HepG2 (cell line): ENCODE results near the gene SF3B6. TPM values are rescaled to one million over a fixed set of nuclear protein-coding genes. Genes with fewer than 3 reads are reported as not detected.
A peak's percentile ranks its signal among the peaks of the same experiment; 100 is the strongest.

Source experiments
- AKAP8 ChIP-seq: sonication (generic); formaldehyde crosslinking; IDR thresholded peaks from 2 replicates; pipeline ENCODE4 v1.5.1; 2020; ENCODE audit warnings: mild to moderate bottlenecking, missing genetic modification reagents
- ATF3 ChIP-seq: sonication (generic); formaldehyde crosslinking; IDR thresholded peaks from 2 replicates; pipeline ENCODE4 v1.4.0; 2020; ENCODE audit warnings: missing genetic modification reagents
- ELF1 ChIP-seq: sonication (generic); formaldehyde crosslinking; IDR thresholded peaks from 2 replicates; pipeline ENCODE4 v1.4.0; 2020; ENCODE audit warnings: missing genetic modification reagents
- GMEB1 ChIP-seq: sonication (generic); formaldehyde crosslinking; IDR thresholded peaks from 2 replicates; pipeline ENCODE4 v1.5.1; 2020; ENCODE audit warnings: missing genetic modification reagents, mild to moderate bottlenecking, borderline replicate concordance
- JUN ChIP-seq: sonication (generic); formaldehyde crosslinking; IDR thresholded peaks from 2 replicates; pipeline ENCODE4 v1.4.0; 2020; ENCODE audit warnings: mild to moderate bottlenecking, missing genetic modification reagents
- MED13 ChIP-seq: sonication (generic); formaldehyde crosslinking; IDR thresholded peaks from 2 replicates; pipeline ENCODE4 v1.5.0; 2020; ENCODE audit warnings: missing genetic modification reagents
- SP5 ChIP-seq: IDR thresholded peaks from 2 replicates; pipeline ENCODE4 v1.6.1; 2016; ENCODE audit warnings: low read depth, borderline replicate concordance
- ZNF230 ChIP-seq: sonication (generic); formaldehyde crosslinking; IDR thresholded peaks from 2 replicates; pipeline ENCODE4 v1.4.0; 2020; ENCODE audit warnings: mild to moderate bottlenecking, missing genetic modification reagents
- ZNF407 ChIP-seq: sonication (generic); formaldehyde crosslinking; IDR thresholded peaks from one replicate; pipeline ENCODE4 v1.5.1; 2020; ENCODE audit warnings: mild to moderate bottlenecking, missing genetic modification reagents; ENCODE audit errors: not compliant biosample characterization
- ZNF576 ChIP-seq: sonication (generic); formaldehyde crosslinking; IDR thresholded peaks from 2 replicates; pipeline ENCODE4 v1.4.0; 2020; ENCODE audit warnings: mild to moderate bottlenecking, missing genetic modification reagents
- ZNF615 ChIP-seq: sonication (generic); formaldehyde crosslinking; IDR thresholded peaks from 2 replicates; pipeline ENCODE4 v1.5.0; 2020; ENCODE audit warnings: mild to moderate bottlenecking, missing genetic modification reagents, borderline replicate concordance
- ZNF687 ChIP-seq: sonication (generic); formaldehyde crosslinking; IDR thresholded peaks from 2 replicates; pipeline ENCODE4 v1.5.1; 2020; ENCODE audit warnings: mild to moderate bottlenecking, missing genetic modification reagents, moderate library complexity
- polyA plus RNA-seq, 8 experiments: library from polyadenylated mRNA; depleted of rRNA in 3 of 8; stranded (reverse) in 7 of 8; unstranded in 1 of 8; fragments of >200 nt; fragmentation: Illumina TruSeq in 4 of 8; extraction: Trizol in 4 of 8; gene quantifications; 2 replicates each; pipeline versions ENCODE4 v1.2.1 to v1.2.3, GENCODE V29; 2011 to 2016; ENCODE audit warnings: low read depth in 4 of 8, missing spikeins in 1 of 8, mixed read lengths in 1 of 8; ENCODE audit not compliant: insufficient read depth in 1 of 8
- total RNA-seq, 5 experiments: library from RNA; depleted of rRNA; stranded (reverse); fragments of >200 nt; fragmentation: Illumina TruSeq; extraction: Trizol; gene quantifications; 2 replicates each; pipeline ENCODE4 v1.2.3, GENCODE V29; 2016; ENCODE audit warnings: low read depth in 1 of 5

Gene SF3B6
- total and polyA plus RNA-seq, 2 of the 13 experiments (the other 11 are each of a cell fraction or from before 2014, with no cell fraction given) = 177 to 182 TPM

- TF ChIP-seq ZNF407 (CRISPR knock-in tag) (peak; percentile 97), ATF3 (CRISPR knock-in tag) (no peak), GMEB1 (CRISPR knock-in tag) (peak; percentile 69; the same call in 1 of the 2 replicates), JUN (peak; percentile 65; the same call in 1 of the 2 replicates), ELF1 (CRISPR knock-in tag) (no peak; the same call in 1 of the 2 replicates), ZNF687 (CRISPR knock-in tag) (peak; percentile 97), MED13 (CRISPR knock-in tag) (no peak), ZNF576 (no peak), AKAP8 (CRISPR knock-in tag) (peak; percentile 52), SP5 (CRISPR knock-in tag) (peak; percentile 58; the same call in 1 of the 2 replicates), ZNF230 (CRISPR knock-in tag) (peak; percentile 83; the same call in 1 of the 2 replicates), ZNF615 (CRISPR knock-in tag) (no peak)
Measured at GRCh38 chr2:24123195-24123921, 47.2 kb upstream of the SF3B6 start, which contains the start of the genes FAM228B and PFN4 (continued).
